Activated CD8-positive, alpha-beta memory T cell treated with anti-CD3 and anti-CD28 coated beads for 36 hours (primary cell): ENCODE measurements around the gene FAS. TPM values are rescaled to one million over a fixed set of nuclear protein-coding genes. Genes with fewer than 3 reads are reported as not detected.

ENCODE experiments used
- CTCF ChIA-PET: fragments of 350-600 bp; sonication (Branson Sonifier 250); formaldehyde crosslinking; loops from one replicate; lab custom pipeline; 2021; ENCODE audit warnings: antibody characterized with exemption; lab: Charles Lee
- POLR2A ChIA-PET: fragments of 350-600 bp; sonication (Branson Sonifier 250); formaldehyde crosslinking; loops from one replicate; lab custom pipeline; 2021; ENCODE audit warnings: antibody characterized with exemption; lab: Charles Lee
- total RNA-seq, 2 experiments: library from RNA; stranded (reverse); gene quantifications; one replicate each; pipeline ENCODE4 v1.2.3, GENCODE V29; 2021

Gene FAS
- total RNA-seq, 2 experiments from 2014 or later, result 49.4 to 51.1 TPM

DNA sequence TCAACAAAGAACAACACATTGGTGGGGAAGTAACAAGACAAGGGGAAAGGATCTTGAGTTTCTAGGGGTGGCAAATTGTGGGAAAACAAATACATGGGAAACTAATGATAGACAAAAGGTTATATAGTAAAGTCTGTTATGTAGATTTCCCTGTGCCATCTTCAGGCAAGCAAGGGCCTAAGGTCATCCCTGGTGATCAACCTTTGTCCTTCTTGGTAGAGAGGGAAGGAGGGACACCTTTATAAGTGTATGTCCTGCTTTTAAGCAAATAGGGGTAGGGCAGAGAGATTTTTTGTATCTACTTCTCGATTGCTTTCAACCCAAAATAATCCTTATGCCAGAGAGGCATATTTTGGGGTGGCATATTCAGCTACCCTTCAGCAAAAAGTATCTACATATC lies 26.2 kb upstream of the FAS start:
- ChIA-PET POLR2A (no interaction called here), CTCF (interaction anchor here (0.8 kb wide), 1 partner anchor 29 kb away, joined by 3 read pairs; no protein-coding TSS in a partner anchor)

DNA sequence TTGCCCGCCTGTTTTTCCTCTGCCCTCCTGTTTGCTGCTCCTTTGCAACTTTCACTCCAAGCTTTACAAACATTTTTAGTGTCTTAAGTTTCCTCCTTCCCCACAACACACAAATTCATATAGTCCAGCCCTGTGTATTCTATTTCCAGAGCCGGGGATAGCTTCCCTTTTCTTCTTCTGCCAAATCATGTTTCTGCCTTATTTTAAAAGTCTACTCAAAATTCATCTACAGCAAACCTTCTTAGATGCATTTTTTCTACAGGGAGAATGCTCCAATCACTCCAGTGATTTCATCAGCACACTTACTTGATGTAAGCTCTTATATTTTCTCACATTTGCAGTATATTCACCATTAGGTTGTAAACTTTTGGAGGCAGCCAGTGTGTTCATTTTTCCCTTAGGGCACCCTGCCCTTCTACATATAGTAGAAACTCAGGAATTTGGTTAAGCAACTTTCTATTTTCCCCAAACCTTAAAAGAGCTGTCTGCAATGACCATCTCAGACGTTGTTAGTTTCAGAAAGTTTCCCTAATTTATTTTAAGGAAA lies 25.7 kb upstream of the FAS start:
- ChIA-PET CTCF (interaction anchor here (0.8 kb wide), 1 partner anchor 30 kb away, joined by 3 read pairs; no protein-coding TSS in a partner anchor), POLR2A (no interaction called here)

DNA sequence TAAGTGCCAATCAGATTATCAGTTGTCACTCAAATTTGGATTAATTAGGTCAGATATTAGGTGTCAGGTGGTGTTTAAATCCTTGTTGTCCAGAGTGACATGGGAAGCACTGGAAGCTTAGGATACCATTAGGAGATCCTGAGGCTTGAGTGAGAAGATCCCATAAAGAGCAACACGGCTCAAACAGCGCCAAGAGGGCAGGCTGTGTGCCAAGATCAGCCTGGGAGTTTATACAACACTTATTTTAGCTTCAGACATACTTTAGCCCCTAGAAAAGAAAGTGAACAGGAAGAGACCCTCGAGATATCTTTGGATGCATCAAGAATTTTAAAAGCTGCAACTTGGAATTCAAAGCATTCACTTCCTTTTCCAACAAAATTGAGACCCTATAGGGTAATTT lies 23.8 kb upstream of the FAS start:
- ChIA-PET CTCF (interaction anchor here (1.5 kb wide), 2 partner anchors 28 to 41 kb away, joined by 3 read pairs; no protein-coding TSS in a partner anchor), POLR2A (no interaction called here)

DNA sequence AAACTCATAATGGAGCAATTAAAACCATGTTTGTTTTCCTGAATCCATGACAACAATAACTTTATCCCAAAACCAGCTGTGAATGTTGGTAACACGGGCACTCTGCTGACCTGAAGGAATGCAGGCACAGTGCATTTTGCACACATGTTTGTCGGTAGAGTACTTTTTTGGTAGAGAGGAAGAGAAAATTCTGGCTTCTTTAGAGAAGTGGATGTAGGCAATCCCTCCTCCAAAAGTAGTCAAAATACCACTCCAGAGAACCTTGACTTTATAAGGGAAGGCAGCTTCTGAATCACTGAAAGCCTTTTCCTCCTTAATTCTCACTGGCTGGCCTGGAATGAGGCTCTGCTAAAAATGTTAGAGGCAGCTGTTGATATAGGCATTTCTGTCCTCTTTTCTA lies 22.2 kb upstream of the FAS start:
- POLR2A ChIA-PET, result interaction anchor here (0.5 kb wide), 1 partner anchor 13 kb away, joined by 5 read pairs; no protein-coding TSS in a partner anchor

DNA sequence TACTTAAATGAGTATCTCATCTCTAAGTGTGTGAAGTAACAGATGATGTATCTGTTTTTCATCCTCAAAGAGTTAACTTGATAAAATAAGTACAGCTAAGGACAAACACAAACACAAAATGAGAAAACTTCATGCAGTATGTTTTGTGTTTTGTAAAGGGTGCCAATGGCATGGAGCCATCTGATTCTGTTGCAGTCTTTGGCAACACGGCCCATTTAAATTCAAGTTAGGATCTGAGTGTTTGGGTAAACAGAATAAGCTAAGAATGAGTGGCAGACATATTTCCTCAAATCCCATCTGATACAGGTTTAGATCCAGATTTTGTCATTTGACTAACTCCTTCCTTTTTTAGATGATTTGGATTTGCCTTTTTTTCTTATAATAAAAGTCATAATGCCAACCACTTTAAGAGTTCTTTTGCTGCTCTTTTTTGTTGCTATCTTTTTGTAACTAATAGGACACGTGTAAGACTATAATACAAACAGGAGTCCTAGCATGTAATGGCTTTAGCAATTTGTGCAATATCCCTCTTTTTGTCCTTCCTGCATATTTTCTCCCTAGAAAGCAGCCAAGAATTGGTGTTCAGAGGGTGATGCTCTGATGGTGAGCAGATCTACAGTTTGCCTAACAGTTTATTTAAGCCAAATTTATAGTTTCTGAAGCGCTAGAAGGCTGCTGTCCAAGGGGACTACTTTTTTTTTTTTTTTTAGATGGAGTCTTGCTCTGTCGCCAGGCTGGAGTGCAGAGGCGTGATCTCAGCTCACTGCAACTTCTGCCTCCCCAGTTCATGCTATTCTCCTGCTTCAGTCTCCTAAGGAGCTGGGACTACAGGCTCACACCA lies 19.2 kb upstream of the FAS start:
- POLR2A ChIA-PET, result interaction anchor here (0.6 to 0.7 kb wide), 2 partner anchors 15 to 19 kb away, joined by 3 to 6 read pairs; no protein-coding TSS in a partner anchor
- CTCF ChIA-PET, result interaction anchor here (0.7 to 1.4 kb wide), 2 partner anchors 18 to 193 kb away, joined by 3 read pairs; no protein-coding TSS in a partner anchor

More for the DNA sequence above, 22.2 kb upstream of the FAS start:
- CTCF ChIA-PET, result interaction anchor here (1.5 kb wide), 2 partner anchors 26 to 43 kb away, joined by 3 read pairs; no protein-coding TSS in a partner anchor

GRCh38 chr10:88974012-88974411 lies 16.6 kb upstream of the FAS start:
- CTCF ChIA-PET, result interaction anchor here (1.3 kb wide), 1 partner anchor 39 kb away, joined by 3 read pairs; no protein-coding TSS in a partner anchor
- POLR2A ChIA-PET, result interaction anchor here (0.7 to 1.0 kb wide), 2 partner anchors 16 to 241 kb away, joined by 3 to 4 read pairs; no protein-coding TSS in a partner anchor

DNA sequence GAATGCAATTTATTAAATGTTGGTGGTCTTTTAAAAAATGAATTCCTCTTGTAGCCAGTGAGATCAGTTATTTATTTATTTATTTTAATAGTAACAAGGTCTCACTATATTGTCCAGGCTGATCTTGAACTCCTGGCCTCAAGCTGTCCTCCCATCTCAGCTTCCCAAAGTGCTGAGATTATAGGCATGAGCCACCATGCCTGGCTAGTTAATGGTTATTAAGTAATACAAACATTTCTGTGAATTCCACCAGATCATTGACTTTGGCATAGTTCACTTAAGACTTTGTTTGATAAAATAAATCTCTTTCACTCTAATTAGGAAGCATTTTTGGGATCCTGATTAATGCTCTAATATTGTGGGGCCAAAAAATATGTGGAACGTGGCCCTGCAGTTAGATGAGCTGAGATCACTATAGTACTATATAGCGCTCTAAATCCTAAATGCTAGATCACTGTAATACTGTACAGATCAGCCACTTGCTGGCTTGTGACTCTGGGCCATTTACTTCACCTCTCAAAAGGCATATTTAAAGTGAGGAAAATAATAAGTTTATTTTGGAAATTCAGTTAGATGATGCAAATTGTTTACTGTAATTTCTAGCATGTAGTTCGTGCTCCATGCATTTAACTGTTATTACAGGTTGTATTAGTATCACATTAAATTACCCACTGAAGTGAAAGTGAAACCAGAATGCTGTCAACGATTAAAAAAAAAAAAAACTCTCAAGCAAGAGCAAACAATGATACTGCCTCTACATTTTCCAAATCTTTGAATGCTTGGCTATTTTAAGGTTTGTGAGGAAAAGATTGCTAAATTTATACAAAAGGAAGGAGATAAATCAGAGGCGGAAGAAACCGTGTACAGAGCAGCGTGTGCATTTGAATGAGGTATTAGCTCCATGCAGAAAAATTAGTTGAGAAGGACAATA lies 15.9 kb upstream of the FAS start:
- POLR2A ChIA-PET, result interaction anchor here (1.0 kb wide), 1 partner anchor 16 kb away, joined by 3 read pairs; no protein-coding TSS in a partner anchor
- CTCF ChIA-PET, result no interaction called here

DNA sequence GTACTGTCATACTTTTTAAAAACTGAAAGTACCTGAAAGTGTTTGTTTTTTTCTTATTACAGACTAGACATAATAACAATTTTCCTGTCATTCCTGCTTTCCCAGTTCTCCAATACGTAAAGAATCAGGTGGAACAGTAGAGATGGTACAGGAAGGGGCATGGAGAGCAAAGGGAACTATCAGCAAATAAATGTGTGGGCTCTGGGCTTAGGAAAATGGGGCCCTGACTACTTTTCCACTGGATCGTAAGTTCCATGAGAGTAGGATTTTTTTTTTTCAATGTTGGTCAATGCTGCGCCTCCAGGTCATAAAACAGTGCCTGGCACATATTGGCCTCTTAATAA lies 15.2 kb upstream of the FAS start:
- CTCF ChIA-PET, result no interaction called here
- POLR2A ChIA-PET, result interaction anchor here (1.0 kb wide), 1 partner anchor 15 kb away, joined by 3 read pairs; no protein-coding TSS in a partner anchor

GRCh38 chr10:88978463-88978862 lies 12.1 kb upstream of the FAS start:
- POLR2A ChIA-PET, result interaction anchor here (0.7 kb wide), 1 partner anchor 1844 kb away, joined by 3 read pairs; no protein-coding TSS in a partner anchor

GRCh38 chr10:88979153-88979562 lies 11.4 kb upstream of the FAS start:
- CTCF ChIA-PET, result interaction anchor here (1.4 kb wide), 1 partner anchor 8 kb away, joined by 3 read pairs; no protein-coding TSS in a partner anchor
- POLR2A ChIA-PET, result interaction anchor here (0.7 kb wide), 1 partner anchor 1845 kb away, joined by 3 read pairs; no protein-coding TSS in a partner anchor

More at GRCh38 chr10:88978463-88978862, 12.1 kb upstream of the FAS start:
- CTCF ChIA-PET, result interaction anchor here (0.6 to 1.4 kb wide), 2 partner anchors 9 to 106 kb away, joined by 3 read pairs; no protein-coding TSS in a partner anchor

DNA sequence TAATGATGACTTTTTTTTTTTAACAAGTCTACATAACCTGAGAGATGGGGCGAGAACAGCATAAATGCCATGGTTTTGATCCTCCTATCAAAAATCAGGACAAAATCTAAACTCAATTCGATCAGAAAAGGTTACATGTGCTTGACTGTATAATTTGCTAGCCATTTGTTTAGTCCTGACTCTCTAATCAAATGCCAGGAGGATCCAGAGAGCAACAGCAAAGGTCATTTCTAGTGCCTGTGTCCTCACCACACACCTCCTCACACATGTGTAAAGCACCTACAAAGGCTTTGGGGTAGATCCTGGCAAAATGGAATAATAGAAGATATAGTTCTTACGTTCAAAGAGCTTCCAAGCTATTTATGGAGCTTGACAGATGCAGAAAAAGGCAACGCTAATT lies 11.0 kb upstream of the FAS start:
- CTCF ChIA-PET, result no interaction called here
- POLR2A ChIA-PET, result no interaction called here

DNA sequence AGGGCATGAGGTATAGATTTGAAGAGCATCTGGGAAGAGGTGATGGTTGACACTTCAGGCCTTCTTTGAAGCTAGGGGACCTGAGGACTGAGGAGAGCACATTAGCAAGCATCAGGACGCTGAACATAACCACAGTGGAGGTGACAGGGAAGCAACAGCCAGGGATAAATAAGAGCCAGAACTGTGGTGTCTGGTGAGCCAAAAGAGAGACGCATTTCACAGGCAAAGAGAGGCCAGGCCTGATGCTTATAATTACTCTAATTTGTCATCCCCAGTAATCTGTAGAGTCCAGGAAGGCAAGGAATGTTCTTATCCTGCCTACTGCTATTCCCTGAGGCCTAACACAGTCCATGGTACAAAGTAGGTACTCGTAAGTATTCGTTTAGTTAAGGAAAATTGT lies 10.4 kb upstream of the FAS start:
- ChIA-PET CTCF (no interaction called here), POLR2A (no interaction called here)

DNA sequence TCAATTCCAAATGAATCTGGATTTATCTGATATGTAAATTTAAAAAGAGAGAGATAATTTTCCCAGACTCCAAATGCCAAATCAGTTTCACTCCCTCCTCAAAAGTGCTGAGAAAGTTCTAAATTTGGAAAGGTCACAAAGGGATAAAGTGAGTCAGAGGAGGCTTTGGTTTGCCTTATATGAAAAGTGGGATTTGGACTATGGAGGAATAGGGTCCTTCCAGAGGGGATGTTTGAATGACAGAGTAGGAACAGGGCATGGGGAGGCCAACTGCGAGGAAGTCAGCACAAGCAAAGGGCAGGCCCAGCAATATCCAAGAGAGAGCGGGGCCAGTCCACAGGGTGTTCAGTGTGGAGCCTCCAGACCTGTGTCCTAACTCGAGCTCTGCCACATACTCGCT lies 9.8 kb upstream of the FAS start:
- ChIA-PET CTCF (no interaction called here), POLR2A (no interaction called here)

GRCh38 chr10:88981435-88981834 lies 9.2 kb upstream of the FAS start:
- CTCF ChIA-PET, result interaction anchor here (1.3 kb wide), 1 partner anchor 47 kb away, joined by 3 read pairs; no protein-coding TSS in a partner anchor
- POLR2A ChIA-PET, result no interaction called here

GRCh38 chr10:88982366-88982765 lies 8.2 kb upstream of the FAS start:
- ChIA-PET POLR2A (no interaction called here), CTCF (interaction anchor here (1.3 kb wide), 1 partner anchor 48 kb away, joined by 3 read pairs; no protein-coding TSS in a partner anchor)

GRCh38 chr10:88983206-88983605 lies 7.4 kb upstream of the FAS start:
- ChIA-PET CTCF (no interaction called here), POLR2A (no interaction called here)

- ChIA-PET CTCF (no interaction called here), POLR2A (no interaction called here)
Observed at GRCh38 chr10:88983939-88984338, 6.7 kb upstream of the FAS start.

GRCh38 chr10:88984525-88984924 lies 6.1 kb upstream of the FAS start:
- ChIA-PET POLR2A (no interaction called here), CTCF (no interaction called here)
